D721Med (cell line): ENCODE measurements around the gene COX6B2.

Experiments
- DNase-seq: peaks from one replicate; pipeline ENCODE4 v3.0.0; 2011; ENCODE audit warnings: low spot score; ENCODE audit not compliant: insufficient read length
- FAIRE-seq: peaks from 2 replicates; lab custom pipeline; 2011; peaks lifted over from hg19 to GRCh38; lab: Jason Lieb, UNC
- CTCF ChIP-seq: IDR thresholded peaks from 2 replicates; pipeline ENCODE4 v1.5.1; 2012; ENCODE audit warnings: mild to moderate bottlenecking, control low read depth; ENCODE audit not compliant: insufficient read depth; ENCODE audit errors: missing control alignments

COX6B2 gene

GRCh38 chr19:55391702-55392615, 37.4 kb upstream of the COX6B2 start:
- no peak for DNase-seq
- TF ChIP-seq CTCF = no peak
- no peak for FAIRE-seq

DNA sequence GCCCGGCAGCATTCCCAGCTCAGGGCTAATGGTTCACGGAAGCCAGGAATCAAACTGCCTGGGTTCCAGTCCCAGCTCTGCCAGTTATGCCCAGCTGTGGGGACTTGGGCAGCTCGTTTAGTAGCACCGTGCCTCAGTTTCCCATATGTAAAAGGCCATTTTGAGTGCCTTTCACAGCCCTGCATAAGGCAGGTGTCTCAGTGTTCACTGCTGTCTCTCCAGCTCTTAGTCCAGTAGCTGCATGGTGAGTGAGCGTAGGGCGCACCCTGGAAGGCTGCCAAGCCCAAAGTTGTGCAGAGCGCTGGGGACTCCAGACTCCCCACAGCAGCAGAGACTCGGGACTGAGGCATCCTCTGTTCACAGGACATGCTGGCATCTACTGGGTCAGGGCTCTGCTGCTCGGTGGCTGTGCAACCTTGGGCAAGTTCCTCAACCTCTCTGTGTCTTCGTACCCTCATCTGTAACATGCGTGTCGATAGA, 36.7 kb upstream of the COX6B2 start:
- TF ChIP-seq CTCF = no peak
- FAIRE-seq = no peak

GRCh38 chr19:55390461-55390880, 36.0 kb upstream of the COX6B2 start:
- DNase-seq (no peak), FAIRE-seq (no peak)
- TF ChIP-seq CTCF = no peak

More for the DNA sequence above, 36.7 kb upstream of the COX6B2 start:
- DNase-seq = no peak

DNA sequence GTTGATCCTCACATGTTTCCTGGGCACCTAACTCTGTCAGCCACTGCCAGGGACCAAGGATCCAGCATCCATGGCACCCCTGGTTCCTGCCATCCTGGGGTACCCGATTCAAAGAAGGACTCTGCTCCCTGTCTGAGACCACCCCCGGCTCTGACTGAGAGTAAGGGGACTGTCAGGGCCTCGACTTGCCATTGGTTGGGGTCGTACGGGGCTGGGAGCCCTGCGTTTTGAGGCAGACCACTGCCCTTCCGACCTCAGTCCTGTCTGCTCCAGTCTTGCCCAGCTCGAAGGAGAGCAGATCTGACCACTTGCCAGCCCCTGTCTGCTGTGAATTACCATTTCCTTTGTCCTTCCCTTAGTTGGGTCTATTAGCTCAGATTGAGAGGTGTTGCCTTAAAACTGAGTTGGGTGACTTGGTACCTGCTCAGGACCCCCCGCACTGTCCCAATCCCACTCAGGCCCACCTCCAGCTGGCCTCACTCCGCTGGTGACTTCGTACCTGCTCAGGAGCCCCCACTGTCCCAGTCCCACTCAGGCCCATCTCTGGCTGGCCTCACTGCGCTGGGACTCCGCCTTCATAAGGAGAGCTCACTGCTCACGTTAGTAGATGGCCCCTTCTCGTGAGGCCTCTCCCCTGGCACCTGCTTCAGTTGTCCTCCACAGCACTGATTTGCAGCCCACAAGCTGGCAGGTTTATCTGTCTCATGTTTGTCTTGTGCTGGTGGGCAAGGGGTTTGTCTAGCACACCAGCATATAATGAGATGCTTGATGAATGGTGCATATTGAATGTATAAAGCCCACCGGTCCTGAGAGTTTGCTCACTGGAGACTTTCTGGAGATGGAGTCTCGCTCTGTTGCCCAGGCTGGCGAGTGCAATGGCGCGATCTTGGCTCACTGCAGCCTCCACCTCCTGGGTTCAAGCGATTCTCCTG, 35.1 kb upstream of the COX6B2 start:
- TF ChIP-seq CTCF = no peak
- DNase-seq = no peak
- FAIRE-seq = no peak

DNA sequence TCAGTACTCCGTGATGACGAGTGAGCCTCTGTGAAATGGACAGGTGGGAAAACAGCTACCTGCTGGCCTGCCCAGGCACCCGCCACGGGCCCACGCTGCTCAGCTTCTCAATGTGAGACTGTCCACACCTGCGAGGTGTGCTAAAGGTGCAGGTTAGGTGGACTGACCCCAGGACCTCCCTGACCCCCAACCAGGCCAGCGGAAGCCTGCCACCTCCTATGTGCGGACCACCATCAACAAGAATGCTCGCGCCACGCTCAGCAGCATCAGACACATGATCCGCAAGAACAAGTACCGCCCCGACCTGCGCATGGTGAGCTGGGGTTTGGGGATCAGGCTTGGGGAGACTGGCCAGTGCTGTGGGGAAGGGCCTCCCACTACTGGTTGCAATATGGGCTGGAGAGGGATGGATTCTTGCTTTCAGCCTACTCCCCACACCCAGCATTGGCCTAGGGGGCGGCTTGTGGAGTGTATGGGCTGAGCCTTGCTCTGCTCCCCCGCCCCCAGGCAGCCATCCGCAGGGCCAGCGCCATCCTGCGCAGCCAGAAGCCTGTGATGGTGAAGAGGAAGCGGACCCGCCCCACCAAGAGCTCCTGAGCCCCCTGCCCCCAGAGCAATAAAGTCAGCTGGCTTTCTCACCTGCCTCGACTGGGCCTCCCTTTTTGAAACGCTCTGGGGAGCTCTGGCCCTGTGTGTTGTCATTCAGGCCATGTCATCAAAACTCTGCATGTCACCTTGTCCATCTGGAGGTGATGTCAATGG, 33.4 kb upstream of the COX6B2 start:
- FAIRE-seq (no peak), DNase-seq (no peak)
- TF ChIP-seq CTCF = no peak

DNA sequence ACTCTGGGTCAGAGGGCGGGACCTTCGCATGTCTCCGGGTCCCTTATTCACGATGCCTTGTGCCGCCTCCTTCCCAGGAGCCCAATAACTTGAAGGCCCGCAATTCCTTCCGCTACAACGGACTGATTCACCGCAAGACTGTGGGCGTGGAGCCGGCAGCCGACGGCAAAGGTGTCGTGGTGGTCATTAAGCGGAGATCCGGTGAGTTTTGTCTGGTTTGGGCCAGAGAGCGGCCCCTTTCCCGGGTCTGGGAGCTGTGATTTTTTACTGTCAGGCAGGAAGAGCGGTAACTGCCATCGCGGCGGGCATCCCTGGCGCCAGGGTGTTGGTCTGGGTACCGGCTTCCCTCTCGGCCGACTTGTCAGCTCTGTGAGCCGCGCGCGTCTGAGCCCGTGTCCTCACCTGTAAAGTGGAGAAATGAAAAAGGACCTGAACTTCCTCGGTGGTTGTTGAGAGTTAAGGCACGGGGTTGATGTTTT, 32.0 kb upstream of the COX6B2 start:
- FAIRE-seq = no peak
- no peak for DNase-seq
- TF ChIP-seq CTCF = no peak
